KMS-11 (cell line): ENCODE measurements around the gene GLT1D1.

Experiments used
- H2AFZ ChIP-seq: fragments of 200-600 bp; sonication (generic); 2 replicates; pipeline ENCODE4 v1.6.1; 2016; ENCODE audit warnings: antibody characterized with exemption, mixed run types, low read depth
- H3K27ac ChIP-seq: fragments of 200-600 bp; sonication (generic); 2 replicates; pipeline ENCODE4 v1.6.1; 2016; ENCODE audit warnings: mild to moderate bottlenecking, mixed run types
- H3K27me3 ChIP-seq: fragments of 200-600 bp; sonication (generic); 2 replicates; pipeline ENCODE4 v1.6.1; 2017; ENCODE audit warnings: mild to moderate bottlenecking, low read depth, mixed run types, moderate library complexity; ENCODE audit not compliant: insufficient read depth
- H3K36me3 ChIP-seq: fragments of 200-600 bp; sonication (generic); 2 replicates; pipeline ENCODE4 v1.6.1; 2017; ENCODE audit warnings: mild to moderate bottlenecking, mixed run types; ENCODE audit not compliant: insufficient read depth
- H3K4me1 ChIP-seq: fragments of 200-600 bp; sonication (generic); 2 replicates; pipeline ENCODE4 v1.6.1; 2016; ENCODE audit warnings: mild to moderate bottlenecking, low read depth, mixed run types; ENCODE audit not compliant: poor library complexity, severe bottlenecking
- H3K4me2 ChIP-seq: fragments of 200-600 bp; sonication (generic); 2 replicates; pipeline ENCODE4 v1.7.0; 2016; ENCODE audit warnings: mild to moderate bottlenecking, mixed run types
- H3K4me3 ChIP-seq: fragments of 200-600 bp; sonication (generic); IDR thresholded peaks from 2 replicates; pipeline ENCODE4 v1.6.1; 2017; ENCODE audit warnings: low read depth, low read length, mixed read lengths; ENCODE audit not compliant: insufficient read depth
- H3K79me2 ChIP-seq: fragments of 200-600 bp; sonication (generic); 2 replicates; pipeline ENCODE4 v1.6.1; 2016; ENCODE audit warnings: low read depth, mixed run types; ENCODE audit not compliant: insufficient read depth
- H3K9ac ChIP-seq: fragments of 200-600 bp; sonication (generic); 2 replicates; pipeline ENCODE4 v1.6.1; 2016; ENCODE audit warnings: mild to moderate bottlenecking, mixed run types
- H4K20me1 ChIP-seq: fragments of 200-600 bp; sonication (generic); 2 replicates; pipeline ENCODE4 v1.6.1; 2016; ENCODE audit warnings: mild to moderate bottlenecking, mixed run types; ENCODE audit not compliant: insufficient read depth
- TF ChIP-seq, protein P1 (sequence below): fragments of 200-600 bp; sonication (generic); conservative IDR thresholded peaks from 2 replicates; pipeline ENCODE4 v1.6.1; 2017; ENCODE audit warnings: low read depth, mild to moderate bottlenecking, antibody characterized with exemption, low read length, moderate library complexity, mixed read lengths

Gene GLT1D1

DNA sequence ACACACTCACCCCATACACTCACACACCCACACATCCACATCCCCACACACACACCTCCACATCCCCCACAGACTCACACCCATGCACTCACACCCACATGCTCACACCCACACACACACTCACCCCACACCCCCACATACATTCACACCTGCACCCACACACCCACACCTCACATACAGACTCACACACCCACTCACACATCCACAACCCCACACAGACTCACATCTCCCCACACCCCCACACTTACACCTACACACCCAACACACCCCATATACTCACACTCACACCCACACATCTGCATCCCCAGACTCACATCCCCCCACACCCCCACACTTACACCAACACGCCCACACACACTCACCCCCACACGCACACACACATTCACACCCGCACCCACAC lies 171.8 kb downstream of the GLT1D1 start:
- Histone ChIP-seq H2AFZ (no peak overlapping the region), H4K20me1 (no peaks in the 10 kb centered on the region), H3K4me3 (no peak overlapping the region), H3K36me3 (no peaks in the 10 kb centered on the region), H3K79me2 (no peaks in the 10 kb centered on the region), H3K27me3 (no peaks in the 10 kb centered on the region), H3K27ac (no peak overlapping the region), H3K9ac (no peak overlapping the region), H3K4me1 (no peaks in the 10 kb centered on the region), H3K4me2 (no peak overlapping the region)
- TF ChIP-seq, protein P1, sequence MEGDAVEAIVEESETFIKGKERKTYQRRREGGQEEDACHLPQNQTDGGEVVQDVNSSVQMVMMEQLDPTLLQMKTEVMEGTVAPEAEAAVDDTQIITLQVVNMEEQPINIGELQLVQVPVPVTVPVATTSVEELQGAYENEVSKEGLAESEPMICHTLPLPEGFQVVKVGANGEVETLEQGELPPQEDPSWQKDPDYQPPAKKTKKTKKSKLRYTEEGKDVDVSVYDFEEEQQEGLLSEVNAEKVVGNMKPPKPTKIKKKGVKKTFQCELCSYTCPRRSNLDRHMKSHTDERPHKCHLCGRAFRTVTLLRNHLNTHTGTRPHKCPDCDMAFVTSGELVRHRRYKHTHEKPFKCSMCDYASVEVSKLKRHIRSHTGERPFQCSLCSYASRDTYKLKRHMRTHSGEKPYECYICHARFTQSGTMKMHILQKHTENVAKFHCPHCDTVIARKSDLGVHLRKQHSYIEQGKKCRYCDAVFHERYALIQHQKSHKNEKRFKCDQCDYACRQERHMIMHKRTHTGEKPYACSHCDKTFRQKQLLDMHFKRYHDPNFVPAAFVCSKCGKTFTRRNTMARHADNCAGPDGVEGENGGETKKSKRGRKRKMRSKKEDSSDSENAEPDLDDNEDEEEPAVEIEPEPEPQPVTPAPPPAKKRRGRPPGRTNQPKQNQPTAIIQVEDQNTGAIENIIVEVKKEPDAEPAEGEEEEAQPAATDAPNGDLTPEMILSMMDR, result no peak

DNA sequence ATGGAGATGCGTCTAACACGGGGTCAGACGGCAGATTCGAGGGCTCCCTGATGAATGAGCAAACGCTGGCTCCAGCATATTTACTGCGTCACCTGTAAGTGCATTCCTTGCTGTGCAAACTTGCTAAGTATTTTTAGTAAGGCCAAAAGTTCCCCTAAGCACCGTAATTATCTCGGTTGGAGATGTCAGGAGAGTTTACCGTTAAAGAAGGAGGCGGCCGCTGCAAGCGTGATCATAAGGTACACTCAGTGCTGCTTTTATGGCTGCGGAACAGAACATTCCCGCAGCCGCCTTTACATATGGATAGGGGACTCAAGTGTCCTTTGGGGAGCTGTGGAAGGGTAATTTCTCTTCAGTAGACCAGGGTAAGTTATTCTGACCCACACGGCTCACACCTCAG lies 175.6 kb downstream of the GLT1D1 start:
- Histone ChIP-seq H3K9ac (no peak overlapping the region), H3K27ac (no peak overlapping the region), H2AFZ (no peak overlapping the region), H3K79me2 (no peaks in the 10 kb centered on the region), H3K36me3 (no peaks in the 10 kb centered on the region), H3K4me3 (no peak overlapping the region), H3K4me2 (no peak overlapping the region), H4K20me1 (no peaks in the 10 kb centered on the region), H3K27me3 (no peaks in the 10 kb centered on the region), H3K4me1 (no peaks in the 10 kb centered on the region)
- TF ChIP-seq, protein P1, result no peak
